Mammary epithelial cell (primary cell): ENCODE data around the gene EVA1A.

Experiments
- CTCF ChIP-seq, 2 donors: IDR thresholded peaks in 1 of 2; conservative IDR thresholded peaks in 1 of 2; 2 replicates each; pipeline ENCODE4 v1.5.1; 2011 to 2012; ENCODE audit warnings: inconsistent platforms in 2 of 2, low read length in 2 of 2, mild to moderate bottlenecking in 2 of 2, control low read depth in 1 of 2, low read depth in 1 of 2; ENCODE audit not compliant: insufficient read depth in 1 of 2; ENCODE audit errors: extremely low read depth in 1 of 2
- EZH2 ChIP-seq: IDR thresholded peaks from 2 replicates; pipeline ENCODE4 v1.6.1; 2012; ENCODE audit warnings: low read length, inconsistent platforms, borderline replicate concordance

- TF ChIP-seq CTCF (conservative IDR thresholded peaks at IDR 0.05 in 1 of 2, IDR thresholded peaks at IDR 0.05 in 1 of 2; ENCODE audit: extremely low read depth in 1 of 2, insufficient read depth in 1 of 2, low read depth in 1 of 2, low read length in 2 of 2), result no peak
- TF ChIP-seq EZH2, result no peak
These were observed 9.5 kb upstream of the EVA1A start for GRCh38 chr2:75570024-75570947.
